Gastroesophageal sphincter (tissue), 4 donors: ENCODE measurements around the gene GNLY. TPM values are rescaled to one million over a fixed set of nuclear protein-coding genes. Genes with fewer than 3 reads are reported as not detected.
A peak's percentile ranks its signal among the peaks of the same experiment; 100 is the strongest.
"Not testable (repeated sequence)": the region's sequence is repeated elsewhere in the genome, so short reads cannot be mapped to it uniquely, and the experiment has no call there.

Experiments
- ATAC-seq: fragments of 150-250 bp; one replicate; pipeline ENCODE4 v1.9.1; 2016; ENCODE audit warnings: mild to moderate bottlenecking, moderate library complexity
- H3K27ac ChIP-seq, 4 donors: fragments of 200-600 bp; sonication (generic) in 3 of 4; 1 replicate in 3 of 4; 2 replicates in 1 of 4; pipeline ENCODE4 v1.5.1; 2016 to 2019
- H3K27me3 ChIP-seq: fragments of 200-600 bp; sonication (generic); one replicate; pipeline ENCODE4 v1.5.1; 2019
- H3K36me3 ChIP-seq, 2 donors: fragments of 200-600 bp; sonication (generic); one replicate each; pipeline ENCODE4 v1.5.1; 2019; ENCODE audit warnings: control low read depth in 1 of 2
- H3K4me1 ChIP-seq, 3 donors: fragments of 200-600 bp; sonication (generic); 1 replicate in 2 of 3; 2 replicates in 1 of 3; pipeline ENCODE4 v1.5.1; 2016 to 2019; ENCODE audit warnings: control low read depth in 2 of 3
- H3K4me3 ChIP-seq, 2 donors: fragments of 200-600 bp; sonication (generic); one replicate each; pipeline ENCODE4 v1.5.1; 2019; ENCODE audit warnings: mild to moderate bottlenecking in 1 of 2, moderate library complexity in 1 of 2
- H3K9me3 ChIP-seq, 3 donors: fragments of 200-600 bp; sonication (generic); one replicate each; pipeline ENCODE4 v1.5.1; 2017 to 2019; ENCODE audit warnings: control low read depth in 2 of 3
- EP300 ChIP-seq: sonication (generic); formaldehyde crosslinking; IDR thresholded peaks from one replicate; pipeline ENCODE4 v1.6.1; 2017; ENCODE audit warnings: antibody characterized with exemption, mild to moderate bottlenecking
- POLR2A ChIP-seq, 2 donors: fragments of 450-650 bp; IDR thresholded peaks; one replicate each; pipeline ENCODE4 v1.6.1; 2017; ENCODE audit warnings: antibody characterized with exemption in 2 of 2, mild to moderate bottlenecking in 2 of 2, moderate library complexity in 1 of 2
- POLR2AphosphoS5 ChIP-seq: sonication (generic); formaldehyde crosslinking; IDR thresholded peaks from one replicate; pipeline ENCODE4 v1.6.1; 2017; ENCODE audit warnings: antibody characterized with exemption
- WGBS, 2 donors: methylation state at CpG; one replicate each; pipeline ENCODE4 v1.1.5; 2018; ENCODE audit warnings: low coverage in 1 of 2; 5-methylcytosine and 5-hydroxymethylcytosine counted together
- total RNA-seq, 4 donors: library from RNA; depleted of rRNA; stranded (reverse); fragments of >200 nt; gene quantifications; one replicate each; pipeline ENCODE4 v1.1.0, GENCODE V29; 2016
- TF ChIP-seq, protein P1 (sequence below), 4 experiments: fragments of 200-600 bp in 2 of 4; fragments of 450-650 bp in 2 of 4; sonication (generic) in 1 of 4; IDR thresholded peaks; one replicate each; pipeline ENCODE4 v1.5.1; 2017 to 2019; ENCODE audit warnings: antibody characterized with exemption in 4 of 4, mild to moderate bottlenecking in 2 of 4, moderate library complexity in 2 of 4

Gene GNLY
- total RNA-seq, 4 donors from 2014 or later = 0.54 to 3.1 TPM; not detected in 2

DNA sequence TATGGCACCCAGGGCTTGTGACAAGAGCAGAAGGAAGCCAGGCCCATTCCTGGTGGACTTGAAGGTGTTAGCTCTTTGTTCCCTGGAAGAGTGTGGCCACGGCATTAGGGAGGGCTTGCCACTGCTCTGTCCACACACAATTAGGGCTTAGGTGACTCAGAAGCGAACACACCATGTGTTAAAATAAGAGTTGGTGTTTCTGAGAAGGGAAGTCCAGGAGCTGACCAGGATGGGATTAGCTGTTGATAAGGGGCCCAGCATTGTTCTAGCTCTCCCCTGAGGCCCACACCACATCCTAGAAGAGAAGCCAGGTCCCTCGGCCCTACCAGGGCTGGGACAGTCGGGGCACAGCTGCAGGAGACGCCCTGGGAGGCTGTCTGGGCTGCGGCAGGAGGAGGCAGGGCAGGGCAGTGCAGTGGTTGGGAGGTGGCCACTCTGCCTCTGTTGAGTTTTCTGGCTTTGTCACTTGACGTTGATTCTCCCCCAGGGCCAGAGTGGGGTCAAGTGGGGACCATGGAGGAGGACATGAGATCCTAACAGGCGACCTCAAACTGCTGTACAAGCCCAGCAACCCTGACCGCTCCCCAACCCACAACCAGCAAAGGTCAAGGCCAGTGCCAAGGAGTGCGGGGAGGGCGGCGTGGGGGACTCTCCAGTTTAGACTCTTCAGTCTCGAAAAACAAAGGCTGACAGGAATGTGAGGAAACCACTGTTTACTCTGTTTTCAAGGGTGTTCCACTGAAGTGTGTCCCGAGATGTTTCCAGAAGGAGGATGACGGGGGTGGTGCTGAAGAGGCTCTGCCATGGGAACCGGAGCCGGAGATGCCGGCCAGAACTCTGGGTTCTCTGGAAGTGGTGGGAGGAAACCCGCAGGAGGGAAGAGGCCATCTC lies 16.8 kb downstream of the GNLY start:
- peak overlapping the region in 3 of 4 donors; percentile 64 to 75 (median 72) for H3K27ac ChIP-seq
- ATAC-seq = peak; percentile 54
- peak; percentile 14 for TF ChIP-seq POLR2AphosphoS5
- TF ChIP-seq EP300 = no peak
- TF ChIP-seq, protein P1, sequence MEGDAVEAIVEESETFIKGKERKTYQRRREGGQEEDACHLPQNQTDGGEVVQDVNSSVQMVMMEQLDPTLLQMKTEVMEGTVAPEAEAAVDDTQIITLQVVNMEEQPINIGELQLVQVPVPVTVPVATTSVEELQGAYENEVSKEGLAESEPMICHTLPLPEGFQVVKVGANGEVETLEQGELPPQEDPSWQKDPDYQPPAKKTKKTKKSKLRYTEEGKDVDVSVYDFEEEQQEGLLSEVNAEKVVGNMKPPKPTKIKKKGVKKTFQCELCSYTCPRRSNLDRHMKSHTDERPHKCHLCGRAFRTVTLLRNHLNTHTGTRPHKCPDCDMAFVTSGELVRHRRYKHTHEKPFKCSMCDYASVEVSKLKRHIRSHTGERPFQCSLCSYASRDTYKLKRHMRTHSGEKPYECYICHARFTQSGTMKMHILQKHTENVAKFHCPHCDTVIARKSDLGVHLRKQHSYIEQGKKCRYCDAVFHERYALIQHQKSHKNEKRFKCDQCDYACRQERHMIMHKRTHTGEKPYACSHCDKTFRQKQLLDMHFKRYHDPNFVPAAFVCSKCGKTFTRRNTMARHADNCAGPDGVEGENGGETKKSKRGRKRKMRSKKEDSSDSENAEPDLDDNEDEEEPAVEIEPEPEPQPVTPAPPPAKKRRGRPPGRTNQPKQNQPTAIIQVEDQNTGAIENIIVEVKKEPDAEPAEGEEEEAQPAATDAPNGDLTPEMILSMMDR (IDR thresholded peaks at IDR 0.05) = no peak
- no peaks in the 10 kb centered on the region for H3K9me3 ChIP-seq
- H3K4me3 ChIP-seq = peak overlapping the region in 1 of 2 donors; percentile 5
- H3K36me3 ChIP-seq = no peaks in the 10 kb centered on the region
- peaks cover 0 to 36% (median 4%) of the 10 kb centered on the region in 3 donors for H3K4me1 ChIP-seq
- no peaks in the 10 kb centered on the region for H3K27me3 ChIP-seq
- 68% methylated on average over 6 of the region's 19 CpGs; no CpG with 5 or more reads in 1 of the 2 donors for WGBS, 2 donors

DNA sequence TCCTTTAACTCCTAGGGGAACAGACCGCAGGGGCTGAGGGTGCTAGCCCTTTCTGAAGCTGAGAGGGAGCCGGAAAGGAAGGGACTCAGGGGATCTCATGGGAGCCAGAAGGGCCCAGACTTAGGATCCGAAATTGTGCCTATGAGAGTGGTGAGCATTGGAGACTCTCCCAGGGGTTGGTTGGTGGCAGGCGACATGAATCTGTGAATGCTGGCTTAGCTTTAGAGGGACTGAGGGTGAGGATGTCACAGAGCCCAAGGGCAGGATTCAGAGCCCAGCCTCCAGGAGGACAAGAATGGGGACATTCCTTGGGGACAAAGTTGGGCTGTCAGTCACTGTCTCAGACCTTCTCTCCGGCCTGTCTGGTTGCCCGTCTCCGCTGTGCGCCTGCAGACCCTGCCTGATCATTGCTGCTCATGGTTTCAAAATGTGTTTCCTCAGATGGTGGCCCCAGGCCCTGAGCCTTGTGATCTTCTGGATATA lies 17.5 kb downstream of the GNLY start:
- peak overlapping the region in 3 of 4 donors; percentile 64 to 72 (median 70) for H3K27ac ChIP-seq
- H3K27me3 ChIP-seq = no peaks in the 10 kb centered on the region
- H3K9me3 ChIP-seq = no peaks in the 10 kb centered on the region
- TF ChIP-seq POLR2AphosphoS5 (no peak), EP300 (no peak), POLR2A (IDR thresholded peaks at IDR 0.05) (no peak)
- TF ChIP-seq, protein P1 (IDR thresholded peaks at IDR 0.05) = no peak
- WGBS, 2 donors = 80% methylated on average over 2 of the region's 8 CpGs; no CpG with 5 or more reads in 1 of the 2 donors
- no peaks in the 10 kb centered on the region for H3K36me3 ChIP-seq
- H3K4me3 ChIP-seq = peak overlapping the region in 1 of 2 donors; percentile 5
- H3K4me1 ChIP-seq = peaks cover 0 to 33% (median 0%) of the 10 kb centered on the region in 3 donors
- ATAC-seq = no peak

DNA sequence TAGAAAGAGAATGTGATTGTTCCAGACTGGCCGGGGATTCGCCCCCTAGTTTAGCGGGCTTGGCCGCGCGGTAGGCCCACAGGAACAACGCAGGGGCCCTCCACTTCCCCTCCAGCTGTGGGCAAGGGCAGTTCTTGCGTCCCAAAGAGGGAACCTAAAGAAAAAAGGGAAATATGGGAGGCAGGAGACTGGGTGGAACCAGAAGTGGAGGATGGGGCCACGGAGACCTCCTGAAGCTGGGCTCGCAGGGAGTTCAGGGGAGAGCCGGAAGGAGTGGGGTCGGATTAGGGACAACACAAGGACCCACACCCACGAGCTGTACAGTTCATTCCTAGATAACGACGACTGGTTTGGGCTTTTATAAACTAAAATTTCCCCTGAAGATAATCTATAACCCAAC lies 18.2 kb downstream of the GNLY start:
- no peak for TF ChIP-seq POLR2AphosphoS5
- TF ChIP-seq, protein P1 (IDR thresholded peaks at IDR 0.05) = no peak
- no peak for TF ChIP-seq EP300
- no peak for TF ChIP-seq POLR2A (IDR thresholded peaks at IDR 0.05)
- Histone ChIP-seq H3K36me3 (no peaks in the 10 kb centered on the region), H3K9me3 (no peaks in the 10 kb centered on the region), H3K27ac (peak overlapping the region in 3 of 4 donors; percentile 53 to 72 (median 70)), H3K4me3 (no peak overlapping the region), H3K27me3 (no peaks in the 10 kb centered on the region), H3K4me1 (peaks cover 0 to 25% (median 0%) of the 10 kb centered on the region in 3 donors)
- no peak for ATAC-seq
- 40 to 100% methylated on average over 1 to 7 of the region's 15 CpGs for WGBS, 2 donors

- 66 to 67% methylated on average over 3 to 5 of the region's 9 CpGs for WGBS, 2 donors
Observed at GRCh38 chr2:85712849-85713612, 18.9 kb downstream of the GNLY start.

DNA sequence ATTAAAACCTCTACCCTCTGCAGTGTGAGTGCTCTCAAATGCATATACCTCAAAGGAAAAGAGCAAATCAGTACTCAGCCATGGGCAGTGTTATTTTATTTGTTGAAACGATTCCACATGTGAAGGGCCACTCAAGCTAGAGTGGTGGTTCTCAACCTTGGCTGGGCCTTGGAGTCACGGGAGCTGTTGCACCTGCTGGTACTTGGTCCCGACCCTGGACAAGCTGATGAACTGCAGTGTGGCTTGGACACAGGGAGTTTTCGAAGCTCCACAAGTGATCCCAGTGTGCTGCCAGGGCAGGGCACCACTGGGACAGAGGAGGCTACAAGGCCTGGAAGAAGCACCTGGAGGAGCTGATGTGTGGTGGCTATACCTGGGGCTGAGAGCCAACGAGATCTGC lies 19.7 kb downstream of the GNLY start:
- Histone ChIP-seq H3K36me3 (no peaks in the 10 kb centered on the region), H3K4me1 (peaks cover 0 to 23% (median 0%) of the 10 kb centered on the region in 3 donors), H3K9me3 (no peaks in the 10 kb centered on the region), H3K4me3 (no peak overlapping the region), H3K27me3 (no peaks in the 10 kb centered on the region), H3K27ac (peak overlapping the region in 2 of 4 donors; percentile 29 to 70)
- ATAC-seq = no peak
- no peak for TF ChIP-seq POLR2AphosphoS5
- TF ChIP-seq, protein P1 (IDR thresholded peaks at IDR 0.05) = no peak
- TF ChIP-seq POLR2A (IDR thresholded peaks at IDR 0.05) = no peak
- TF ChIP-seq EP300 = no peak
- WGBS, 2 donors = 100% methylated on average over 2 of the region's 5 CpGs; no CpG with 5 or more reads in 1 of the 2 donors

More at GRCh38 chr2:85712849-85713612, 18.9 kb downstream of the GNLY start:
- Histone ChIP-seq H3K27ac (peak overlapping the region in 3 of 4 donors; percentile 53 to 72 (median 70)), H3K27me3 (no peaks in the 10 kb centered on the region), H3K4me3 (no peak overlapping the region), H3K4me1 (peaks cover 0 to 23% (median 0%) of the 10 kb centered on the region in 3 donors), H3K36me3 (no peaks in the 10 kb centered on the region), H3K9me3 (no peaks in the 10 kb centered on the region)
- TF ChIP-seq EP300 = no peak
- ATAC-seq = no peak

DNA sequence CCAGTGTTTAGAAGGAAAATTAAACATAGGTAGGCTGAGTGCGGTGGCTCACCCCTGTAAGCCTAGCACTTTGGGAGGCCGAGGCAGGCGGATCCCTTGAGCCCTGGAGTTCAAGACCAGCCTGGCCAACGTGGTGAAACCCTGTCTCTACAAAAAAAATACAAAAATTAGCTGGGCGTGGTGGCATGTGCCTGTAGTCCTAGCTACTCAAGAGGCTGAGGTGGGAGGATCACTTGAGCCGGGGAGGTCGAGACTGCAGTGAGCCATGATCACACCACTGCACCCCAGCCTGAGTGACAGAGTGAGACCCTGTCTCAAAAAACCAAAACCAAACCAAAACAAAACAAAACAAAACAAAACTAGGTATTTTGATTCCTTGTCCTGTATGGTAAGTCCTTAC lies 20.3 kb downstream of the GNLY start:
- not testable (repeated sequence) for H3K36me3 ChIP-seq, H3K4me3 ChIP-seq, H3K27ac ChIP-seq, H3K27me3 ChIP-seq, H3K9me3 ChIP-seq, ATAC-seq
- 90 to 100% methylated on average over 4 to 6 of the region's 7 CpGs for WGBS, 2 donors
- peaks cover 0 to 22% (median 0%) of the 10 kb centered on the region in 3 donors for H3K4me1 ChIP-seq
